GM12878 (cell line): ENCODE measurements around the gene DMRTC2. TPM values are rescaled to one million over a fixed set of nuclear protein-coding genes. Genes with fewer than 3 reads are reported as not detected.

ENCODE experiments used
- ATAC-seq: fragments of 200-7000 bp; cut with Tn5 transposase; 3 replicates; pipeline ENCODE4 v1.9.1; 2020; ENCODE audit warnings: mild to moderate bottlenecking, moderate library complexity
- BruUV-seq: library from RNA; stranded (reverse); fragments of 400-500 nt; replicated peaks from 2 replicates; lab custom pipeline; 2021; lab: Mats Ljungman, UMichigan
- CTCF ChIA-PET: fragments of 300-600 bp; sonication (Branson Sonifier 250); formaldehyde crosslinking; extraction: SDS; loops from one replicate; lab custom pipeline; 2021; ENCODE audit warnings: inconsistent platforms; lab: Yijun Ruan, JAX
- POLR2A ChIA-PET: fragments of 350-600 bp; formaldehyde crosslinking; extraction: SDS; loops from one replicate; lab custom pipeline; 2021; ENCODE audit warnings: inconsistent platforms; lab: Charles Lee
- RAD21 ChIA-PET: fragments of 300-600 bp; sonication (Branson Sonifier 250); formaldehyde crosslinking; loops from one replicate; lab custom pipeline; 2023; ENCODE audit warnings: antibody characterized with exemption; ENCODE audit not compliant: unreplicated experiment; lab: Charles Lee
- SMC1A ChIA-PET: fragments of 300-600 bp; sonication (Branson Sonifier 250); formaldehyde crosslinking; loops from one replicate; lab custom pipeline; 2023; ENCODE audit not compliant: unreplicated experiment, uncharacterized antibody; lab: Charles Lee
- DNase-seq: peaks from one replicate; pipeline ENCODE4 v3.0.0-alpha.2; 2011; ENCODE audit warnings: low read depth, low spot score
- FAIRE-seq: peaks from 3 replicates; lab custom pipeline; 2011; peaks lifted over from hg19 to GRCh38; lab: Jason Lieb, UNC
- H2AFZ ChIP-seq: 2 replicates; pipeline ENCODE4 v1.6.0; 2011; ENCODE audit warnings: low read depth, low read length, control low read depth; ENCODE audit not compliant: control insufficient read depth
- H3K27ac ChIP-seq: 2 replicates; pipeline ENCODE4 v1.5.1; 2011; ENCODE audit warnings: control low read depth; ENCODE audit not compliant: control insufficient read depth, insufficient read depth
- H3K27me3 ChIP-seq, 2 experiments: replicated peaks in 1 of 2; 2 replicates each; pipeline versions ENCODE4 v1.6.0 to v1.6.1; 2011; ENCODE audit warnings: low read length in 1 of 2; ENCODE audit not compliant: control insufficient read depth in 2 of 2, insufficient read depth in 2 of 2
- H3K36me3 ChIP-seq, 2 experiments: 2 replicates each; pipeline ENCODE4 v1.5.1; 2011; ENCODE audit warnings: low read length in 1 of 2; ENCODE audit not compliant: control insufficient read depth in 2 of 2, insufficient read depth in 2 of 2
- H3K4me1 ChIP-seq: 2 replicates; pipeline ENCODE4 v1.6.1; 2011; ENCODE audit warnings: mild to moderate bottlenecking, low read length, moderate library complexity, mixed read lengths; ENCODE audit not compliant: control insufficient read depth, insufficient read depth
- H3K4me2 ChIP-seq: 2 replicates; pipeline ENCODE4 v1.6.0; 2011; ENCODE audit warnings: control low read depth; ENCODE audit not compliant: control insufficient read depth, insufficient read depth
- H3K4me3 ChIP-seq: fragments of 200-600 bp; sonication (generic); 2 replicates; pipeline ENCODE4 v1.5.1; 2016
- H3K79me2 ChIP-seq: 2 replicates; pipeline ENCODE4 v1.6.0; 2011; ENCODE audit warnings: low read length; ENCODE audit not compliant: control insufficient read depth, insufficient read depth
- H3K9ac ChIP-seq: 2 replicates; pipeline ENCODE4 v1.8.0; 2011; ENCODE audit warnings: low read length, control low read depth, mixed read lengths; ENCODE audit not compliant: control insufficient read depth, insufficient read depth
- H3K9me3 ChIP-seq: replicated peaks from 3 replicates; pipeline ENCODE4 v1.5.1; 2011; ENCODE audit warnings: mild to moderate bottlenecking, low read length; ENCODE audit not compliant: control insufficient read depth, insufficient read depth
- H4K20me1 ChIP-seq: 2 replicates; pipeline ENCODE4 v1.6.0; 2011; ENCODE audit not compliant: control insufficient read depth, insufficient read depth
- BCL3 ChIP-seq: IDR thresholded peaks from 2 replicates; pipeline ENCODE4 v1.6.1; 2011; ENCODE audit warnings: borderline replicate concordance, low read depth, mild to moderate bottlenecking, moderate library complexity, low read length; ENCODE audit not compliant: insufficient read depth, poor library complexity, severe bottlenecking
- CBFB ChIP-seq: IDR thresholded peaks from 2 replicates; pipeline ENCODE4 v1.6.1; 2016; ENCODE audit warnings: antibody characterized with exemption, low read depth
- CHD2 ChIP-seq: IDR thresholded peaks from 2 replicates; pipeline ENCODE4 v1.6.1; 2011; ENCODE audit warnings: low read depth, low read length, improper control_type of control experiment, borderline replicate concordance
- DPF2 ChIP-seq: fragments of 450-650 bp; IDR thresholded peaks from 2 replicates; pipeline ENCODE4 v1.6.1; 2017; ENCODE audit warnings: mild to moderate bottlenecking
- EGR1 ChIP-seq, 2 experiments: IDR thresholded peaks; 1 replicate in 1 of 2; 2 replicates in 1 of 2; pipeline ENCODE4 v1.6.1; 2011 to 2012; ENCODE audit warnings: low read depth in 2 of 2, low read length in 2 of 2, borderline replicate concordance in 1 of 2, mild to moderate bottlenecking in 1 of 2, moderate library complexity in 1 of 2
- FOXK2 ChIP-seq: fragments of 450-650 bp; IDR thresholded peaks from 2 replicates; pipeline ENCODE4 v1.6.1; 2017; ENCODE audit warnings: mild to moderate bottlenecking, moderate library complexity
- IKZF1 ChIP-seq: fragments of 450-650 bp; conservative IDR thresholded peaks from 2 replicates; pipeline ENCODE4 v1.6.1; 2017; ENCODE audit warnings: antibody characterized with exemption, mild to moderate bottlenecking
- JUNB ChIP-seq: IDR thresholded peaks from 2 replicates; pipeline ENCODE4 v1.6.1; 2016; ENCODE audit warnings: antibody characterized with exemption, mild to moderate bottlenecking
- NR2C1 ChIP-seq: fragments of 450-650 bp; IDR thresholded peaks from 2 replicates; pipeline ENCODE4 v1.6.1; 2017; ENCODE audit warnings: antibody characterized with exemption, mild to moderate bottlenecking, moderate library complexity
- POU2F2 ChIP-seq: IDR thresholded peaks from 3 replicates; pipeline ENCODE4 v1.6.1; 2011; ENCODE audit warnings: low read depth, mild to moderate bottlenecking, low read length, borderline replicate concordance
- RAD21 ChIP-seq: IDR thresholded peaks from 2 replicates; pipeline ENCODE4 v1.6.1; 2011; ENCODE audit warnings: mild to moderate bottlenecking, low read depth, low read length, moderate library complexity; ENCODE audit not compliant: insufficient read depth
- RELB ChIP-seq: fragments of 450-650 bp; IDR thresholded peaks from 2 replicates; pipeline ENCODE4 v1.6.1; 2017; ENCODE audit warnings: low read depth, mild to moderate bottlenecking, moderate library complexity
- RUNX3 ChIP-seq: IDR thresholded peaks from 2 replicates; pipeline ENCODE4 v1.6.1; 2012; ENCODE audit warnings: low read length, inconsistent platforms
- SIN3A ChIP-seq: IDR thresholded peaks from 2 replicates; pipeline ENCODE4 v1.6.1; 2012; ENCODE audit warnings: low read depth, low read length, improper control_type of control experiment
- TCF12 ChIP-seq: IDR thresholded peaks from 2 replicates; pipeline ENCODE4 v1.6.1; 2011; ENCODE audit warnings: low read depth, mild to moderate bottlenecking, low read length
- YY1 ChIP-seq: IDR thresholded peaks from 2 replicates; pipeline ENCODE4 v1.6.1; 2011; ENCODE audit warnings: low read depth, mild to moderate bottlenecking, low read length
- ZNF207 ChIP-seq: fragments of 450-650 bp; IDR thresholded peaks from 2 replicates; pipeline ENCODE4 v1.6.1; 2014; ENCODE audit warnings: antibody characterized with exemption, mild to moderate bottlenecking, borderline replicate concordance
- WGBS: methylation state at CpG from one replicate; pipeline ENCODE4 v1.1.6; 2016; ENCODE audit warnings: low lambda C conversion rate; ENCODE audit not compliant: insufficient replicate concordance, insufficient coverage; ENCODE audit errors: missing lambda C conversion rate; 5-methylcytosine and 5-hydroxymethylcytosine counted together
- in situ Hi-C: fragments of 300-500 bp; cut with MboI; formaldehyde crosslinking; loops from 9 replicates; pipeline ENCODE4 v1.14.3; 2018; ENCODE audit warnings: mixed read lengths
- intact Hi-C: fragments of 100-400 bp; cut with micrococcal nuclease; formaldehyde crosslinking; loops from one replicate; pipeline ENCODE4 v1.14.2; 2022; ENCODE audit not compliant: unreplicated experiment
- polyA plus RNA-seq, 11 experiments: library from polyadenylated mRNA; depleted of rRNA in 4 of 11; unstranded in 6 of 11; stranded (reverse) in 5 of 11; fragments of >200 nt; fragmentation: Nextera tagmentation in 4 of 11; fragmentation: Illumina TruSeq in 1 of 11; extraction: Ambion mirVana in 4 of 11; extraction: Trizol in 1 of 11; gene quantifications; 1 replicate in 1 of 11; 2 replicates in 10 of 11; pipeline versions ENCODE4 v1.2.1 to v1.2.3, GENCODE V29; 2011 to 2016; ENCODE audit warnings: inconsistent platforms in 2 of 11, missing spikeins in 2 of 11, low read depth in 1 of 11
- total RNA-seq, 4 experiments: library from RNA; depleted of rRNA in 3 of 4; stranded (reverse); fragments of >200 nt in 3 of 4; fragmentation: Illumina TruSeq in 1 of 4; extraction: Trizol in 1 of 4; gene quantifications; 2 replicates each; pipeline versions ENCODE4 v1.2.1 to v1.2.3, GENCODE V29; 2013 to 2021
- TF ChIP-seq, protein P1 (sequence below), 3 experiments: IDR thresholded peaks in 2 of 3; conservative IDR thresholded peaks in 1 of 3; 2 replicates each; pipeline ENCODE4 v1.5.1; 2011; ENCODE audit warnings: low read depth in 3 of 3, low read length in 3 of 3, mild to moderate bottlenecking in 3 of 3, control low read depth in 2 of 3, moderate library complexity in 2 of 3, inconsistent platforms in 1 of 3, mixed read lengths in 1 of 3; ENCODE audit not compliant: control insufficient read depth in 2 of 3, insufficient read depth in 1 of 3; ENCODE audit errors: extremely low read depth in 1 of 3

DMRTC2 gene
- total and polyA plus RNA-seq, 10 of the 15 experiments (the other 5 are each of a cell fraction or from before 2014, with no cell fraction given), result not detected

GRCh38 chr19:41887711-41888382 lies 43.0 kb downstream of the DMRTC2 start:
- peak overlapping the region; percentile 95 for H3K27ac ChIP-seq
- BruUV-seq, result no TSS peak
- H3K4me3 ChIP-seq, result peak overlapping the region; percentile 70
- RAD21 ChIA-PET, result interaction anchor here (0.9 to 7.1 kb wide), 6 partner anchors 14 to 58 kb away, joined by 3 to 120 read pairs (median 14); partner anchors contain the start of genes CD79A and RPS19
- H2AFZ ChIP-seq, result no peak overlapping the region
- H3K9ac ChIP-seq, result peak overlapping the region; percentile 83
- SMC1A ChIA-PET, result interaction anchor here (0.6 to 3.6 kb wide), 10 partner anchors 11 to 72 kb away, joined by 3 to 37 read pairs (median 4); partner anchors contain the start of genes CD79A, RABAC1 and RPS19
- CTCF ChIA-PET, result interaction anchor here (0.9 to 10.8 kb wide), 8 partner anchors 11 to 65 kb away, joined by 3 to 136 read pairs (median 6); partner anchors contain the start of genes CD79A and RPS19
- peaks cover 52% of the 10 kb centered on the region for H3K79me2 ChIP-seq
- H3K9me3 ChIP-seq, result no peaks in the 10 kb centered on the region
- intact Hi-C loops (loop anchor here (2.0 kb wide), 1 partner anchor 47 kb away; no protein-coding TSS in a partner anchor), in situ Hi-C loops (no loop called here)
- no peak for DNase-seq
- peak; percentile 36 for ATAC-seq
- peaks cover 30% of the 10 kb centered on the region for H3K4me1 ChIP-seq
- POLR2A ChIA-PET, result interaction anchor here (0.8 to 6.9 kb wide), 4 partner anchors 11 to 58 kb away, joined by 3 to 90 read pairs (median 24); partner anchors contain the start of genes CD79A and ERFL
- FAIRE-seq, result no peak
- H3K4me2 ChIP-seq, result peak overlapping the region; percentile 100
- H3K36me3 ChIP-seq, result peaks cover 18 to 19% of the 10 kb centered on the region in 2 experiments; a peak in 3 of 4 replicates
- WGBS, result 20% methylated on average over 17 of the region's 17 CpGs
- H3K27me3 ChIP-seq, result no peaks in the 10 kb centered on the region
- no peaks in the 10 kb centered on the region for H4K20me1 ChIP-seq
- TF ChIP-seq POU2F2 (0 out of 3 replicates have a peak, but pooled peaks have one; percentile 1), RAD21 (peak; percentile 64), CHD2 (peak; percentile 4; the same call in 1 of the 2 replicates), RELB (peak; percentile 14), NR2C1 (no peak), RUNX3 (peak; percentile 85), JUNB (no peak), CBFB (0 out of 2 replicates have a peak, but pooled peaks have one; percentile 13), ZNF207 (no peak; the same call in 1 of the 2 replicates), SIN3A (no peak), BCL3 (peak; percentile 38), IKZF1 (peak; percentile 73), EGR1 (IDR thresholded peaks at IDR 0.05; ENCODE audit: borderline replicate concordance in 1 of 2, low read depth in 2 of 2, low read length in 2 of 2) (peak in 1 of 2 experiments; percentile 78; a peak in 2 of 3 replicates), YY1 (peak; percentile 49; the same call in 1 of the 2 replicates), DPF2 (peak; percentile 59; the same call in 1 of the 2 replicates), TCF12 (0 out of 2 replicates have a peak, but pooled peaks have one; percentile 58), FOXK2 (peak; percentile 32; the same call in 1 of the 2 replicates)
- TF ChIP-seq, protein P1, sequence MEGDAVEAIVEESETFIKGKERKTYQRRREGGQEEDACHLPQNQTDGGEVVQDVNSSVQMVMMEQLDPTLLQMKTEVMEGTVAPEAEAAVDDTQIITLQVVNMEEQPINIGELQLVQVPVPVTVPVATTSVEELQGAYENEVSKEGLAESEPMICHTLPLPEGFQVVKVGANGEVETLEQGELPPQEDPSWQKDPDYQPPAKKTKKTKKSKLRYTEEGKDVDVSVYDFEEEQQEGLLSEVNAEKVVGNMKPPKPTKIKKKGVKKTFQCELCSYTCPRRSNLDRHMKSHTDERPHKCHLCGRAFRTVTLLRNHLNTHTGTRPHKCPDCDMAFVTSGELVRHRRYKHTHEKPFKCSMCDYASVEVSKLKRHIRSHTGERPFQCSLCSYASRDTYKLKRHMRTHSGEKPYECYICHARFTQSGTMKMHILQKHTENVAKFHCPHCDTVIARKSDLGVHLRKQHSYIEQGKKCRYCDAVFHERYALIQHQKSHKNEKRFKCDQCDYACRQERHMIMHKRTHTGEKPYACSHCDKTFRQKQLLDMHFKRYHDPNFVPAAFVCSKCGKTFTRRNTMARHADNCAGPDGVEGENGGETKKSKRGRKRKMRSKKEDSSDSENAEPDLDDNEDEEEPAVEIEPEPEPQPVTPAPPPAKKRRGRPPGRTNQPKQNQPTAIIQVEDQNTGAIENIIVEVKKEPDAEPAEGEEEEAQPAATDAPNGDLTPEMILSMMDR (IDR thresholded peaks at IDR 0.05 in 2 of 3, conservative IDR thresholded peaks at IDR 0.05 in 1 of 3; ENCODE audit: control insufficient read depth in 2 of 3, extremely low read depth in 1 of 3, insufficient read depth in 1 of 3, low read depth in 3 of 3, low read length in 3 of 3), result peak; percentile 42 to 62 (median 52); a peak in 5 of 6 replicates
